Left cardiac atrium (tissue), 4 donors: ENCODE data around the gene ZNF860. TPM values are rescaled to one million over a fixed set of nuclear protein-coding genes. Genes with fewer than 3 reads are reported as not detected.
"Not testable (repeated sequence)": the region's sequence is repeated elsewhere in the genome, so short reads cannot be mapped to it uniquely, and the experiment has no call there.

Source experiments
- ATAC-seq, 2 donors: fragments of 200-7000 bp; cut with Tn5 transposase; one replicate each; pipeline ENCODE4 v1.9.1; 2020; ENCODE audit warnings: mild to moderate bottlenecking in 2 of 2, moderate library complexity in 2 of 2
- DNase-seq: peaks from one replicate; pipeline ENCODE4 v3.0.0-alpha.2; 2020
- intact Hi-C, 2 donors: fragments of 100-400 bp; cut with DNase I; formaldehyde crosslinking; loops; one replicate each; pipeline versions ENCODE4 v1.14.1 to v1.15.1; 2022 to 2023
- total RNA-seq, 2 donors: library from RNA; stranded (reverse); fragmentation: NEBNext Ultra II Directional; extraction: Animal tissue kit (Norgen Biotek cat#: 25700); gene quantifications; one replicate each; pipeline ENCODE4 v1.2.1, GENCODE V29; 2021
- donor health status: DM: no; HTN: yes; CAD: no.
- donor health status: DM: no; HTN: yes; CAD: no; lungs with severe emphysema.
- donor health status: DM: yes; HTN: yes; CAD: no.
- donor health status: Dilated cardiomyopathy.

ZNF860 gene
- total RNA-seq, 2 donors from 2014 or later, result 0.13 to 0.29 TPM

DNA sequence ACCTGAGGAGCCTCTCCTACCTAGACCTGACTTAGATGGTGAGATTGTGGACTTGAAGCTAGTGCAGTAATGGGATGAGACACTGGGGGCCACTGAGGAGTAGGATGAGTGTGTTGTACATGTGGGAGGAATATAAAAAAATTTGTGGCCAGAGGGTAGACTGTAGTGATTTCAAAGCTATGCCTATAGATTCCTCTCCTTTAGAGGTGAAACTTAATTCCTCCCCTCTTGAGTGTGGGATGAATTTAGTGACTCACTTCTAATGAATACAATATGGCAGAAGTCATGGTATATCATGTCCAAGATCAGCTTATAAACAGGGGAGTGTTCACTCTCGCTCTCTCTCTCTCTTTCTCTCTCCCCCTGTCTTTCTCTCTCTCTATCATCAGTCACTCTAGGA, 6.7 kb downstream of the ZNF860 start:
- intact Hi-C loops, result no loop called here
- DNase-seq (no peak), ATAC-seq (no peak)

DNA sequence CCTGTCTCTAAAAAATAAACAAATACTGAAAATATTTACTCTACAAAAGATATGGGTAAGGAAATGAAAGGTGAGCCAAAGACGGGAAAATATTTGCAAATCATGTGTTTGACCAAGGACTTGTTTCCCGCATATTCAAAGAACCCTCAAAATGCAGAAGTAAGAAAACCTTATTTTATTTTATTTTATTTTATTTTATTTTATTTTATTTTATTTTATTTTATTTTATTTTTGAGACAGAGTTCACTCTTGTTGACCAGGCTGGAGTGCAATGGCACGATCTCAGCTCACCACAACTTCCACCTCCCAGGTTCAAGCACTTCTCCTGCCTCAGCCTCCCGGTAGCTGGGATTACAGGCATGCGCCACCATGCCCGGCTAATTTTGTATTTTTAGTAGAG, 11.4 kb downstream of the ZNF860 start:
- DNase-seq, ATAC-seq, intact Hi-C loops: not testable (repeated sequence)

DNA sequence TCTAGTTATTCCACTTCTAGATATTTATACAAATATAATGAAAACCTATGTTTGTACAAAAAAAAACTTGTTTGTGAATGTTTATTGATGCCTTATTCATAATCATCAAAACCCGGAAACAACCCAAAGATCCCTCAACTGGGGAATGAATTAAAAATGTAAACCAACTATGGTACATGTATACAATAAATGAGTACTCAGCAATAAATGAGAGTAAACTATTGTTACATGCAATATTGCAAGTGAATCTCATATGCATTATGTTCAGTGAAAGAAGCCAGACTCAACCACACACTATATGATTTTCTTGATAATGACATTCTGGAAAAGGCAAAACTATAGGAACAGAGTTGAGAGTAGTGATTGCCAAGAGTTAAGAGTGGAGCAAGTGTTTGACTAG, 12.3 kb downstream of the ZNF860 start:
- ATAC-seq (no peak), DNase-seq (no peak)
- intact Hi-C loops, result no loop called here

GRCh38 chr3:31995026-31995425, 13.5 kb downstream of the ZNF860 start:
- intact Hi-C loops, ATAC-seq, DNase-seq: not testable (repeated sequence)

DNA sequence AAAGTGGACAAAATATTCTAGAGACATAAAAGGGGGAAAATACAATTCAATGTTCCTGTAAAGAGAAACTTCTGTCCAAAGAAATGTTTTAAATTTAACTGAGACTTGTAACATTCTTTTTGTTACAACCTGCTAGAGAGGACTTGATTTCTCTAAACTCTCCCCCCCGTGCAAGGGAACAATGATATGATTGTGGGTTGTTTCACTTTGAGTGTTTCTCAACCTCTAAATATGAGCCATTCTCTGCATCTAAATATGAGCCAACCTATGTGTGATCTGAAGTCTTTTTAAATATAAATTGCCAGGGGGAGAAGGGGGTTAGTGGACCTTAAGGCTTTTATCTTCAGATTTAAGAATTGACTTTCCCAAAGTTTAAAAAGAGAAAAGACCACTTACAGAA, 14.6 kb downstream of the ZNF860 start:
- intact Hi-C loops, result no loop called here
- DNase-seq (no peak), ATAC-seq (no peak)

DNA sequence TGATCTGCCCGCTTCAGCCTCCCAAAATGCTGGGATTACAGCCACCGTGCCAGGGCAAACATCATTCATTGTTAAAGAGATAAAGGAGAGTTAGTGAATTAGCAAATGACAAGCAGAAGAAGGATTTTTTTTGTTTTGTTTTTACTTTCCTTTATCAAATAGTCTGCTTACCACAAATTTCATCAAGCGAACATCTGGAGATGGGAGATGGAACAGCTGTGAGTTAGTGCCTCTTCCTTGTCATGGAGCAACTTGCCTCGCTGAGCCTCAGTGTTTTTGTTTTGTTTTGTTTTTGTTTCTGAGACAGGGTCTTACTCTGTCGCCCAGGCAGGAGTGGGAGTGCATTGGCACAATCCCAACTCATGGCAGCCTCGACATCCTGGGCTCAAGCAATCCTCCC, 15.9 kb downstream of the ZNF860 start:
- ATAC-seq (no peak), DNase-seq (no peak)
- intact Hi-C loops, result no loop called here

DNA sequence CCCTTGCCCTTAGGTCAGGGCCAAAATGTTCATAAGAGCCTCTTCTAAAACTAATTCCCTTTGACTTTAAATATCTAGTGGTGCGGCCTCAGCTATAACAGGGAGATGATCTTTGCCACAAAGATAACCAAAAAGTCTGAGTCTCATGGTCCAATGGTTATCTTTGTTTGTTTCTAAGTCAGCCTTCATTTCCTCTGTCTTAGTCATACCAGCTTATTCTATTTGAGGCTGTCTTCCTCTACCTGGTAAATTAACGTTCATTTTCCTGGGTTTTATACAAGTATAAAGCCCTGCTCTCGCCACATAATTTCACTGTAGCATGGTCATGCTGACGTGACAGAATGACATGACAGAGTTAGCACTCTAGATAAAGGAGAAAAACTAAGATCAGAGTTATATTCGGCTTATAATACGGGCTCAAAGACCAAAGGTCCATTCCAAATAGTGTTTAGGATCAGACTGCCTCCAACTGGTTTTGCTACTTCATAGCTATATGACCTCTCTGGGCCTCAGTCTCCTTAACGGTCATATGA, 18.4 kb downstream of the ZNF860 start:
- DNase-seq (no peak), ATAC-seq (no peak)
- intact Hi-C loops, result no loop called here

GRCh38 chr3:32000877-32001276, 19.3 kb downstream of the ZNF860 start:
- intact Hi-C loops, result no loop called here
- ATAC-seq, result no peak
- DNase-seq, result no peak

DNA sequence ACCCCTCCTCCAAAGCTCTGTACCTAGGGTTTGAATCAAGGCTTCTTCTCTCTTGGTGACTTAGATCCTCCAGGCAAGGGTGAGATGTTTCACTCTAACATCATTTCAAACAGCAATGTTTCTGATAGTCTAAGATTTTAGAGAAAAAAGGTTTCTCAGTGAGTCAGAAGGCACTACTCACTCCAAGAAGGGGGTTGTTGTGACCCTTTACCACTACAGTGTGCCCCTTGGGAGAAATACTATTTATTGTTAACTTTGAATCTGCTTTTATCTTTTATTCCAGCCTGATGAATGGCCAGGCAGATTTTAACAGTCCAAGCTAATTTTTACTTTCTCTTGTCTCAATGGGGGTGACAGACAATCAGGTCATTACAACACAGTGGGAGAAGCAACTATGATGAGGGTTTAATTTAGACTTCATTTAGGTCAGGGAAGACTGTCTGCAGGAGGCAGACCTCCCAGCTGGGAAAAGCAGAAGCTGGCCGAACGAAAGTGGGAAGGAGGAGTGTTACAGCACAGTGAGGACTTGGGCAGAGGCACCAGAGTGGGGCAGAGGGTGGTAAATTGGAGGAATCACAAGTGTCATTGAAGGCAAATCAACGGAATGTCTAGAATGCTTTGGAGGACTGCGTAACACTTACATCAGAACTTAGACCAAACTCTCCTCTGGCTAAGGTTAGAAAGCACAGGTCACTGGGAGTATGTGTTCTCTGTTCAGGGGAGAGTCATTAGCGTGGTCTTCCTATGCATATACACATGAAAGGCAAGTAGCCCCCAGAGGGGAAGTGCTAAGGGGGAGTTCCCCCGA, 21.2 kb downstream of the ZNF860 start:
- no peak for DNase-seq
- intact Hi-C loops, result no loop called here

GRCh38 chr3:32003380-32003779, 21.8 kb downstream of the ZNF860 start:
- no peak for DNase-seq
- intact Hi-C loops, result no loop called here
- no peak for ATAC-seq

More for the DNA sequence above, 21.2 kb downstream of the ZNF860 start:
- no peak for ATAC-seq

DNA sequence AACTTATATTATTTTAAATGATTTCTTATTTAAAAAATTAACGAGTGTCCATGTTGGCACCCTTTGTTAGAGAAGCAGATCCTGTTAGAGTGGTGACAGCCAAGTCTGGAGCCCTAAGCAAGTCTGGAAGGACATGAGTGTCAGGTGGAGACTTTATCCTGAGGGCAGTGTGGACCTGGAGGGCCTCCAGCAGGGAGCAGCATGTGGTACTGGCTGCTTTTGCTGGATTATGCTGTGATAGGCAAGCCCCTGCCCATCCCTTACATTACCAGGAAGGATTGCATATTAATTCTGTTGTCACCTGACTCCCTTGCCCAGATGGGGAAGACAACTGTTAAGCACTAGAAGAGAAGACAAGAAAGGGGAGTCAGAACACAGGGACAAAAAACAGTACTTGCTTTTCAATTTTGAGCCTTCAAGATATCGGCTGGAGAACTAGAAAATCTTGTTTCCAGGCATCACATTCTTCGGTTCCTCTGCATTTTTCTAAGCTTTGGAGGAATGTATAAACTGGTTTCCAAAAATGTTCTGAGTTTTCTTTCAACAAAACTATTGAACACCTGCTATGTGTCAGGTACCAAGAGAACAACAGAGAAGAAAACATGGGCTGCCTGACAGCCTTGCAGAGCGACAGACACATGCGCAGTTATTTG, 22.7 kb downstream of the ZNF860 start:
- ATAC-seq (no peak), DNase-seq (no peak)
- intact Hi-C loops, result no loop called here

GRCh38 chr3:32009101-32009500, 27.6 kb downstream of the ZNF860 start:
- DNase-seq (no peak), ATAC-seq (no peak)
- intact Hi-C loops, result no loop called here

GRCh38 chr3:32009957-32010356, 28.4 kb downstream of the ZNF860 start:
- ATAC-seq, result no peak
- no peak for DNase-seq
- intact Hi-C loops, result no loop called here

- ATAC-seq, DNase-seq, intact Hi-C loops: not testable (repeated sequence)
Observed at GRCh38 chr3:32010699-32011098, 29.1 kb downstream of the ZNF860 start.

- DNase-seq, intact Hi-C loops, ATAC-seq: not testable (repeated sequence)
Observed at GRCh38 chr3:32015638-32016037, 34.1 kb downstream of the ZNF860 start.

DNA sequence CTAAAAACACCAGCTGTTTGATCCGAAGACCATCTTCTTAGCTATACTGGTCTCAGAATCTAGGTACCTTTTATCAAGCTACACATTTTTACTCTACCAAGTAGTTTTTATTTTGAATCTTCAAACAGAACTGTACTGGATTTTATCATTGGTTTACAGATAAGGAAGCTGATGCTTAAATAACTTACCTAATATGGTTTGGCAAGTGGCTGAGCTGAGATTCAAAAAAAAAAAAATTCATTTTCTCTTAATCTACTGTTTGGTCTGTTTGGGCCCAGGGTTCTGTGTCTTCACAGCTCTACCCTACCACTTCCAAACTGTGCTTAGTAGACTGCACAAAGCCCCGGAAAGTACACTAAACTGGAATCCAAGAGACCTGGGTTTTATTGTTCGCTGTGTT, 35.7 kb downstream of the ZNF860 start:
- no peak for ATAC-seq
- intact Hi-C loops, result no loop called here
- no peak for DNase-seq

DNA sequence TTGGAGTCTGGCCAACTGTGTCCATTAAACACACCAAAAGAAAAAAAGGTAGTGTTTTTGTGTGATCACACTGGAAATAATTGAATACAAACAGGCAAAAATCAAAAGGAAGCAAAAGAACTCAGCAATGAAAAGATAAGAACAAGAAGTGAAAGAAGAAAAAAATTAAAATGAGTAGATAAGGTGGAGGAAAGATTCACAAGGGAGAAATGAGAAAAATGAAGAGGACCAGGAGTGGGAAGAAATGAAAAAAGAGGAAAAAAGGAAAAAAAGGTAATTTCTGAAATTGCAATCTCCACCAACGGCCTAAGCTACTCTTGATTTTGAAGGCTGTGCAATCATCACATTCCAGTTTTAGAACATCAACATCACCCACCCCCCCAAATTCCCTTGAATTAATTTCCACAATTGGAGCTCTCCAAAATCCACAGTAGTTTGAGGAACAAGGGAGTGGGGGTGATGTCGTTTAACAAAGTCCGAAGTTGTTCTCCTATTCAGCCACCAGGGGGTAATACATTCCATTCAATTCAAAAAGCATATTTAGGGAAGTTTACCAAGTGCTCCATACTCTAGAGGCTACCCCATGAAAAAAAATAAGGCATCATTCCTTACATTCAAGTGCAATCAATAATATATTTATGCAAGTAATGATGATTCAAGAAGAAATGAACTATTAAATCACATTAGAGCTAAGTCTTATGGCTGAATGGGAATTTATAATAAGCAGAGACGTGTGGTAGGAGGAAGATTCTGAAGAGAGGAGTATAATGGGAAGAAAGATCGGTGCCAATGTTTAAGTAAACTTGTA, 37.4 kb downstream of the ZNF860 start:
- ATAC-seq (peak; percentile 77 to 87), DNase-seq (no peak)
- intact Hi-C loops, result loop anchor here in 1 of 2 donors (1.0 kb wide), 1 partner anchor 126 kb away; no protein-coding TSS in a partner anchor

GRCh38 chr3:32021155-32021554, 39.6 kb downstream of the ZNF860 start:
- DNase-seq, result no peak
- no peak for ATAC-seq
- intact Hi-C loops, result loop anchor here in 1 of 2 donors (5.0 kb wide), 1 partner anchor 126 kb away; no protein-coding TSS in a partner anchor

GRCh38 chr3:32021748-32022147, 40.2 kb downstream of the ZNF860 start:
- DNase-seq (no peak), ATAC-seq (no peak)
- intact Hi-C loops, result loop anchor here in 1 of 2 donors (5.0 kb wide), 1 partner anchor 126 kb away; no protein-coding TSS in a partner anchor
